ENCODE measurements around the gene LRRN2. TPM values are rescaled to one million over a fixed set of nuclear protein-coding genes. Genes with fewer than 3 reads are reported as not detected.

The LRRN2 gene
- total RNA-seq, 1 donor from 2014 or later = 9.4 TPM

GRCh38 chr1:204580862-204581261, 104.7 kb downstream of the LRRN2 start:
- Mint-ChIP-seq H3K4me3 (ENCODE audit: low read depth) (no peak overlapping the region), H3K27me3 (peaks cover 17% of the 10 kb centered on the region), H3K27ac (no peak overlapping the region), H3K9me3 (ENCODE audit: low read depth) (no peaks in the 10 kb centered on the region), H3K36me3 (ENCODE audit: insufficient read depth) (no peaks in the 10 kb centered on the region), H3K4me1 (ENCODE audit: low read depth) (peaks cover 6% of the 10 kb centered on the region)
- no peak for DNase-seq (ENCODE audit: low spot score, unreplicated experiment)
- TF ChIP-seq, protein P1, sequence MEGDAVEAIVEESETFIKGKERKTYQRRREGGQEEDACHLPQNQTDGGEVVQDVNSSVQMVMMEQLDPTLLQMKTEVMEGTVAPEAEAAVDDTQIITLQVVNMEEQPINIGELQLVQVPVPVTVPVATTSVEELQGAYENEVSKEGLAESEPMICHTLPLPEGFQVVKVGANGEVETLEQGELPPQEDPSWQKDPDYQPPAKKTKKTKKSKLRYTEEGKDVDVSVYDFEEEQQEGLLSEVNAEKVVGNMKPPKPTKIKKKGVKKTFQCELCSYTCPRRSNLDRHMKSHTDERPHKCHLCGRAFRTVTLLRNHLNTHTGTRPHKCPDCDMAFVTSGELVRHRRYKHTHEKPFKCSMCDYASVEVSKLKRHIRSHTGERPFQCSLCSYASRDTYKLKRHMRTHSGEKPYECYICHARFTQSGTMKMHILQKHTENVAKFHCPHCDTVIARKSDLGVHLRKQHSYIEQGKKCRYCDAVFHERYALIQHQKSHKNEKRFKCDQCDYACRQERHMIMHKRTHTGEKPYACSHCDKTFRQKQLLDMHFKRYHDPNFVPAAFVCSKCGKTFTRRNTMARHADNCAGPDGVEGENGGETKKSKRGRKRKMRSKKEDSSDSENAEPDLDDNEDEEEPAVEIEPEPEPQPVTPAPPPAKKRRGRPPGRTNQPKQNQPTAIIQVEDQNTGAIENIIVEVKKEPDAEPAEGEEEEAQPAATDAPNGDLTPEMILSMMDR (IDR thresholded peaks at IDR 0.05; ENCODE audit: unreplicated experiment) = no peak

- H3K4me1 Mint-ChIP-seq (ENCODE audit: low read depth) = peaks cover 8% of the 10 kb centered on the region
- DNase-seq (ENCODE audit: low spot score, unreplicated experiment) = no peak
- no peaks in the 10 kb centered on the region for H3K36me3 Mint-ChIP-seq (ENCODE audit: insufficient read depth)
- H3K27me3 Mint-ChIP-seq = peaks cover 28% of the 10 kb centered on the region
- TF ChIP-seq, protein P1 (IDR thresholded peaks at IDR 0.05; ENCODE audit: unreplicated experiment) = no peak
- H3K4me3 Mint-ChIP-seq (ENCODE audit: low read depth) = no peak overlapping the region
- no peaks in the 10 kb centered on the region for H3K9me3 Mint-ChIP-seq (ENCODE audit: low read depth)
- H3K27ac Mint-ChIP-seq = no peak overlapping the region
These were observed 105.9 kb downstream of the LRRN2 start for GRCh38 chr1:204579681-204580080.

DNA sequence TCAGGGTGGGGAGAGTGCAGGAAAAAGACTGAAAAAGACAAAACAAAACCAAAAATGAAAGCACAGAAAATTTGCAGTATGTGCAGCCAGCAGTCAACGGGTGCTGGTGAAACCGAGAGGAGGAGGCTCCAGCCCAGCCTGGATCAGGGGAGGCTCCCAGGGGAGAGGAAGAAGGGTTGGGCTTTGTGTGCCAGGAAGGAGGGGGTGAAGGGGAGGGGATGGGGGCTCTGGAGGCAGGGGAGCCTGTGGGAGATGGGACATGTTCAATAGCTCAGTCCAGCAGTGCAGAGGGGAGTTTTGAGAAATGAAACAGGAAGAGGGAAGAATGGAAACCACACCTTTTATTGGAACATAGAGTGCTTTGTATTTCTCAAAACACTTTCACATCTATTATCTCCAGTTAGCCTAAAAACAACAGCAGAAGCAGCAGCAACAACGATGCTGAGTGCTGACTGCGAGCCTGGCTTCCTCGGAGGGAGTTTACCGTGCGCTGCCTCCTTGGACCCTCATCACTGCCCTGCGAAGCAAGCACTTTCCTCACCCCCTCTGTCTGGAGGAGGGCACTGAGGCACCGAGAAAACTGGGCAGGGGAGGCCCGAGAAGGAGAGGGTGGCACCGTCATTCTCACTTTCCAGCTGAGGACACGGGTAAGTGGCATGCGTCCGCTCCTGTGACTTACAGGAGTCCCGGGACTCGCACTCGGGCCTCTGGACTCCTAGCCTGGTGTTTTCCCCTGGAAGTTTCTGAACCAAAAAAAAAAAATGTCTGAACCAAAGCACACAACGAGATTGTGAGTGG, 106.5 kb downstream of the LRRN2 start:
- Mint-ChIP-seq H3K27me3 (peaks cover 28% of the 10 kb centered on the region), H3K4me1 (ENCODE audit: low read depth) (peaks cover 12% of the 10 kb centered on the region), H3K4me3 (ENCODE audit: low read depth) (no peak overlapping the region), H3K9me3 (ENCODE audit: low read depth) (no peaks in the 10 kb centered on the region), H3K36me3 (ENCODE audit: insufficient read depth) (no peaks in the 10 kb centered on the region), H3K27ac (peak overlapping the region; percentile 15)
- TF ChIP-seq, protein P1 (IDR thresholded peaks at IDR 0.05; ENCODE audit: unreplicated experiment) = no peak
- no peak for DNase-seq (ENCODE audit: low spot score, unreplicated experiment)

DNA sequence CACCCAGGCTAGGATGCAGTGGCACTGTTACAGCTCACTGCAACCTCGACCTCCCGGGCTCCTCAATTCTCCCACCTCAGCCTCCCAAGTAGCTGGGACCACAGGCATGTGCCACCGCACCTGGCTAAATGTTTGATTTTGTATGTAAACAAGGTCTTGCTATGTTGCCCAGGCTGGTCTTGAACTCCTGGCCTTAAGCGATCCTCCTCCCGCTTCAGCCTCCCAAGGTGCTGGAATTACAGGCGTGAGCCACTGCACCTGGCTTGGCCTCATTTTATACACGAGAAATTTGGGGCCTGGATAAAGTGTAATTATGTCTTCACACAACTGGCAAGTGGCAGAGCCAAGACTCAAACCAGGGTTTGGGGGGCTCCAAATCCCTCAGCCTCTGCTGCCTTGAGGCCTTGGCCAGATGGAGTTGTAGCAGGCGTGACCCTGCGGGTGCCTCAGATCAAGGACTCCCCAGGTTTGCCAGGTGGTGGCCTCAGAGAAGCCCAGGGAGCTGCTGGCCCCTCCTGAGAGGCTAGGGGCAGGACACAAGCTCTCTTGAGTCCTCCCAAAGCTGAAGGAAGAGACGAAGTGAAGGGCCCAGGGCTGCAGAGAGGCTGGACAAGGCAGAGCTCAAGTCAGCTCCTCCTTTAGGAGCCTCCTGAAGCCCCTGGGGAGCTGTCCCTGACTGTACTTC, 107.6 kb downstream of the LRRN2 start:
- no peaks in the 10 kb centered on the region for H3K36me3 Mint-ChIP-seq (ENCODE audit: insufficient read depth)
- no peak for DNase-seq (ENCODE audit: low spot score, unreplicated experiment)
- peaks cover 21% of the 10 kb centered on the region for H3K4me1 Mint-ChIP-seq (ENCODE audit: low read depth)
- H3K27ac Mint-ChIP-seq = no peak overlapping the region
- peaks cover 31% of the 10 kb centered on the region for H3K27me3 Mint-ChIP-seq
- TF ChIP-seq, protein P1 (IDR thresholded peaks at IDR 0.05; ENCODE audit: unreplicated experiment) = no peak
- H3K9me3 Mint-ChIP-seq (ENCODE audit: low read depth) = no peaks in the 10 kb centered on the region
- no peak overlapping the region for H3K4me3 Mint-ChIP-seq (ENCODE audit: low read depth)

DNA sequence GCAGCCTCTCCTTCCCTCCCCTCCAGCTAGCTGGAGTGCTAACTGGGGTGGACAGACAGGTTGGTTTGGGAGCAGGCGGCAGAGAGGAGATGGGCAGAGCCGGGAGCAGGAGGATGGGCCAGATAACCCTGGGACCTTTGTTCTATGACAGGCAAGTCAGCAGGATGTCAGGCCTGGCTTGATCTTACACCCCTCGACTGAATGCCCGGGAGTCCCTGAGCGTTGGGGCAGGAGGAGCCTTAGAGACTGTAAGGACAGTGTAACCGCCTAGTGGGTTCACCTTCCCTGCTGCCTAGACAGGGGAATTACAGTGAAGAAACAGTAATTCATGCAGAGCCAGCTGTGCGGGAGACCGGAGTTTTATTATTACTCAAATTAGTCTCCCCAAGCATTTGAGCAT, 109.1 kb downstream of the LRRN2 start:
- H3K4me3 Mint-ChIP-seq (ENCODE audit: low read depth) = no peak overlapping the region
- DNase-seq (ENCODE audit: low spot score, unreplicated experiment) = no peak
- TF ChIP-seq, protein P1 (IDR thresholded peaks at IDR 0.05; ENCODE audit: unreplicated experiment) = no peak
- peaks cover 31% of the 10 kb centered on the region for H3K27me3 Mint-ChIP-seq
- H3K27ac Mint-ChIP-seq = no peak overlapping the region
- peaks cover 25% of the 10 kb centered on the region for H3K4me1 Mint-ChIP-seq (ENCODE audit: low read depth)
- H3K9me3 Mint-ChIP-seq (ENCODE audit: low read depth) = no peaks in the 10 kb centered on the region
- H3K36me3 Mint-ChIP-seq (ENCODE audit: insufficient read depth) = no peaks in the 10 kb centered on the region

Measured in progenitor cell of endocrine pancreas (in vitro differentiated cells).